A673 (cell line): ENCODE results near the gene BTBD19. TPM values are rescaled to one million over a fixed set of nuclear protein-coding genes. Genes with fewer than 3 reads are reported as not detected.

ENCODE experiments used
- BruUV-seq: library from RNA; stranded (reverse); fragments of 400-500 nt; replicated peaks from 2 replicates; lab custom pipeline; 2021; lab: Mats Ljungman, UMichigan
- CTCF ChIA-PET: fragments of 300-600 bp; sonication (Branson Sonifier 250); formaldehyde crosslinking; loops from one replicate; lab custom pipeline; 2022; ENCODE audit warnings: antibody characterized with exemption; lab: Charles Lee
- POLR2A ChIA-PET: fragments of 300-600 bp; sonication (Branson Sonifier 250); formaldehyde crosslinking; loops from one replicate; lab custom pipeline; 2022; ENCODE audit warnings: antibody characterized with exemption; ENCODE audit not compliant: low non-redundant PET; lab: Charles Lee
- DNase-seq: peaks from one replicate; pipeline ENCODE4 v3.0.0-alpha.2; 2015; ENCODE audit warnings: low spot score
- H3K27ac ChIP-seq: fragments of 200-600 bp; sonication (generic); 2 replicates; pipeline ENCODE4 v1.5.1; 2016; ENCODE audit warnings: mixed run types, low read depth, mild to moderate bottlenecking, mixed read lengths, antibody characterized with exemption, low read length; ENCODE audit not compliant: poor library complexity, severe bottlenecking
- H3K27me3 ChIP-seq: fragments of 200-600 bp; sonication (generic); replicated peaks from 2 replicates; pipeline ENCODE4 v1.6.1; 2017; ENCODE audit warnings: mixed run types, low read depth, mild to moderate bottlenecking, mixed read lengths, antibody characterized with exemption, low read length; ENCODE audit not compliant: insufficient read depth, poor library complexity
- H3K36me3 ChIP-seq: fragments of 200-600 bp; sonication (generic); 2 replicates; pipeline ENCODE4 v1.6.1; 2016; ENCODE audit warnings: mixed run types, mild to moderate bottlenecking, mixed read lengths, antibody characterized with exemption, low read length; ENCODE audit not compliant: insufficient read depth, poor library complexity, severe bottlenecking
- H3K4me1 ChIP-seq: fragments of 200-600 bp; sonication (generic); 2 replicates; pipeline ENCODE4 v1.6.1; 2017; ENCODE audit warnings: mixed run types, mild to moderate bottlenecking, mixed read lengths, antibody characterized with exemption, low read length; ENCODE audit not compliant: insufficient read depth, poor library complexity, severe bottlenecking
- H3K4me3 ChIP-seq: fragments of 200-600 bp; sonication (generic); 2 replicates; pipeline ENCODE4 v1.5.1; 2016; ENCODE audit warnings: low read depth, mixed run types, mild to moderate bottlenecking, mixed read lengths, low read length; ENCODE audit not compliant: poor library complexity, severe bottlenecking
- H3K9me3 ChIP-seq: fragments of 200-600 bp; sonication (generic); 2 replicates; pipeline ENCODE4 v1.6.1; 2016; ENCODE audit warnings: mixed run types, low read depth, mild to moderate bottlenecking, mixed read lengths, antibody characterized with exemption, low read length; ENCODE audit not compliant: poor library complexity, severe bottlenecking
- EZH2 ChIP-seq: fragments of 200-600 bp; sonication (generic); IDR thresholded peaks from 2 replicates; pipeline ENCODE4 v1.6.1; 2017; ENCODE audit warnings: borderline replicate concordance, low read depth, mild to moderate bottlenecking, mixed read lengths, antibody characterized with exemption, low read length; ENCODE audit not compliant: poor library complexity, severe bottlenecking
- intact Hi-C: fragments of 100-400 bp; cut with micrococcal nuclease; formaldehyde crosslinking; loops from one replicate; pipeline ENCODE4 v1.10.0; 2022; ENCODE audit not compliant: unreplicated experiment
- total RNA-seq: library from RNA; stranded (reverse); gene quantifications from 2 replicates; pipeline ENCODE4 v1.2.3, GENCODE V29; 2021
- TF ChIP-seq, protein P1 (sequence below): fragments of 300-800, 200-600 bp; sonication (generic); conservative IDR thresholded peaks from 2 replicates; pipeline ENCODE4 v1.5.1; 2017; ENCODE audit warnings: low read depth, mild to moderate bottlenecking, antibody characterized with exemption, low read length, moderate library complexity, mixed read lengths

Gene BTBD19
- total RNA-seq, 1 experiment from 2014 or later: 10.3 TPM

DNA sequence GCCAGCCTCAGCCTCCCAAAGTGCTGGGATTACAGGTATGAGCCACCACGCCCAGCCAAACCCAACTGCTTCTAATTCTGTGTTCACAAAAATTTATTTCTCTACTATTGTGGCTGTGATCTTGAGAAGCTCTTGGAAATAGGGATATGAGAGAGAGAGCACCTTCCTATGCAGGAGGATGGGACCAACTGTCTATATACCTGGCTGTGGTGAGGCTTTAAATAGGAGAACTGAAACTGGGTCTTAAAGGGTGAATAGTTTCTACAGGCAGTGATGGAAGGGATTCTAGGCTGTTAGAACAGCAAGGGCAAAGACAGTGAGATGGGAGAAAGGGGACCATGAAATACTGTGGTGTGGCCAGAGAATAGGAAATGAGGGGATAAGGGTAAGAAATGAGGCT, 43.0 kb downstream of the BTBD19 start:
- H3K36me3 ChIP-seq: no peaks in the 10 kb centered on the region
- no peaks in the 10 kb centered on the region for H3K27me3 ChIP-seq
- H3K4me1 ChIP-seq: no peaks in the 10 kb centered on the region
- no TSS peak for BruUV-seq
- H3K27ac ChIP-seq: no peak overlapping the region
- TF ChIP-seq, protein P1, sequence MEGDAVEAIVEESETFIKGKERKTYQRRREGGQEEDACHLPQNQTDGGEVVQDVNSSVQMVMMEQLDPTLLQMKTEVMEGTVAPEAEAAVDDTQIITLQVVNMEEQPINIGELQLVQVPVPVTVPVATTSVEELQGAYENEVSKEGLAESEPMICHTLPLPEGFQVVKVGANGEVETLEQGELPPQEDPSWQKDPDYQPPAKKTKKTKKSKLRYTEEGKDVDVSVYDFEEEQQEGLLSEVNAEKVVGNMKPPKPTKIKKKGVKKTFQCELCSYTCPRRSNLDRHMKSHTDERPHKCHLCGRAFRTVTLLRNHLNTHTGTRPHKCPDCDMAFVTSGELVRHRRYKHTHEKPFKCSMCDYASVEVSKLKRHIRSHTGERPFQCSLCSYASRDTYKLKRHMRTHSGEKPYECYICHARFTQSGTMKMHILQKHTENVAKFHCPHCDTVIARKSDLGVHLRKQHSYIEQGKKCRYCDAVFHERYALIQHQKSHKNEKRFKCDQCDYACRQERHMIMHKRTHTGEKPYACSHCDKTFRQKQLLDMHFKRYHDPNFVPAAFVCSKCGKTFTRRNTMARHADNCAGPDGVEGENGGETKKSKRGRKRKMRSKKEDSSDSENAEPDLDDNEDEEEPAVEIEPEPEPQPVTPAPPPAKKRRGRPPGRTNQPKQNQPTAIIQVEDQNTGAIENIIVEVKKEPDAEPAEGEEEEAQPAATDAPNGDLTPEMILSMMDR: no peak
- TF ChIP-seq EZH2: no peak
- POLR2A ChIA-PET: no interaction called here
- DNase-seq: no peak
- CTCF ChIA-PET: no interaction called here
- H3K9me3 ChIP-seq: no peaks in the 10 kb centered on the region
- intact Hi-C loops: no loop called here
- no peak overlapping the region for H3K4me3 ChIP-seq

DNA sequence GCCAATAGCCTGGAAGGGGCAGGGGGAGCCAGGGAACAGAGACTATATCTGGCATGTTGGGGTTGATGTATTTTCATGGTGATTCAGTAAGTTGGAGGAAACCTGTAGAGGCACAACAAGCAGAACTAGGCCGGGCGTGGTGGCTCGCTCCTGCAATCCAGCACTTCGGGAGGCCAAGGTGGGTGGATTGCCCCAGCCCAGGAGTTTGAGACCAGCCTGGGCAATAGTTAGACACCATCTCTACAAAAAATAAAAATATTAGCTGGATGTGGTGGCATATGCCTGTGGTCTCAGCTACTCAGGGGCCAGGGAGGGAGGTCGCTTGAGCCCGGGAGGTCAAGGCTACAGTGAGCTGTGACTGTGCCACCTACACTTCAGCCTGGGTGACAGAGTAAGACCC, 44.9 kb downstream of the BTBD19 start:
- ChIA-PET CTCF (no interaction called here), POLR2A (no interaction called here)
- Histone ChIP-seq H3K4me1 (no peaks in the 10 kb centered on the region), H3K9me3 (no peaks in the 10 kb centered on the region), H3K36me3 (no peaks in the 10 kb centered on the region), H3K27me3 (no peaks in the 10 kb centered on the region), H3K4me3 (no peak overlapping the region), H3K27ac (no peak overlapping the region)
- DNase-seq: no peak
- BruUV-seq: no TSS peak
- no peak for TF ChIP-seq EZH2
- TF ChIP-seq, protein P1: no peak
- intact Hi-C loops: no loop called here

DNA sequence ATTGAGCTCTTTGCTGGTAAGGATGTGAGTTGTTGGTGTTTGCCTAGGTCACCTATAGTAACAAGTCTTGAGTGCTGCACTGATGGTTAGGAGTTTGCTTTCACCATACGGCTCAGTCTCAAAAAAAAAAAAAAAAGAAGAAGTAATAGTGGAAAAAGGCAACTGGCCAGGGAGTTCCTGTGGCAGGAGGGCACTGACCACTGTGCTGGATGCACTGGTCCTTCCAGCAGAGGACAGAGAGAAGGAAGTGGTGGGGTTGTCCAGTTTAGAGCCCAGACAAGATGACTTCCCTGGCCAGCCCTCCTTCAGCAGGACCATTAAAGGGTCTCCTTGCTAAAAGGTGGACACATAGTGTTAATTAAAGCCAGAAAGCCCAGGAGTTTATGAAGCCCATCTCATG, 46.6 kb downstream of the BTBD19 start:
- Histone ChIP-seq H3K27me3 (no peaks in the 10 kb centered on the region), H3K36me3 (no peaks in the 10 kb centered on the region), H3K27ac (no peak overlapping the region), H3K9me3 (no peaks in the 10 kb centered on the region), H3K4me3 (no peak overlapping the region), H3K4me1 (no peaks in the 10 kb centered on the region)
- no TSS peak for BruUV-seq
- intact Hi-C loops: no loop called here
- no peak for TF ChIP-seq EZH2
- TF ChIP-seq, protein P1: no peak
- POLR2A ChIA-PET: no interaction called here
- CTCF ChIA-PET: no interaction called here
- DNase-seq: no peak
